Hepatocyte (in vitro differentiated cells): ENCODE data around the gene CROT.

Experiments used
- EZH2 ChIP-seq: fragments of 200-600 bp; sonication (generic); IDR thresholded peaks from 2 replicates; pipeline ENCODE4 v1.6.1; 2016; ENCODE audit warnings: antibody characterized with exemption, mild to moderate bottlenecking, borderline replicate concordance
- EZH2phosphoT487 ChIP-seq: fragments of 200-600 bp; sonication (generic); IDR thresholded peaks from one replicate; pipeline ENCODE4 v1.6.1; 2018; ENCODE audit warnings: antibody characterized with exemption, mild to moderate bottlenecking, low read depth, moderate library complexity; ENCODE audit not compliant: unreplicated experiment, severe bottlenecking
- TF ChIP-seq, protein P1 (sequence below): fragments of 200-600 bp; sonication (generic); IDR thresholded peaks from 2 replicates; pipeline ENCODE4 v1.5.1; 2016; ENCODE audit warnings: antibody characterized with exemption, mild to moderate bottlenecking; ENCODE audit not compliant: poor library complexity

- TF ChIP-seq, protein P1, sequence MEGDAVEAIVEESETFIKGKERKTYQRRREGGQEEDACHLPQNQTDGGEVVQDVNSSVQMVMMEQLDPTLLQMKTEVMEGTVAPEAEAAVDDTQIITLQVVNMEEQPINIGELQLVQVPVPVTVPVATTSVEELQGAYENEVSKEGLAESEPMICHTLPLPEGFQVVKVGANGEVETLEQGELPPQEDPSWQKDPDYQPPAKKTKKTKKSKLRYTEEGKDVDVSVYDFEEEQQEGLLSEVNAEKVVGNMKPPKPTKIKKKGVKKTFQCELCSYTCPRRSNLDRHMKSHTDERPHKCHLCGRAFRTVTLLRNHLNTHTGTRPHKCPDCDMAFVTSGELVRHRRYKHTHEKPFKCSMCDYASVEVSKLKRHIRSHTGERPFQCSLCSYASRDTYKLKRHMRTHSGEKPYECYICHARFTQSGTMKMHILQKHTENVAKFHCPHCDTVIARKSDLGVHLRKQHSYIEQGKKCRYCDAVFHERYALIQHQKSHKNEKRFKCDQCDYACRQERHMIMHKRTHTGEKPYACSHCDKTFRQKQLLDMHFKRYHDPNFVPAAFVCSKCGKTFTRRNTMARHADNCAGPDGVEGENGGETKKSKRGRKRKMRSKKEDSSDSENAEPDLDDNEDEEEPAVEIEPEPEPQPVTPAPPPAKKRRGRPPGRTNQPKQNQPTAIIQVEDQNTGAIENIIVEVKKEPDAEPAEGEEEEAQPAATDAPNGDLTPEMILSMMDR, result no peak
- TF ChIP-seq EZH2 (no peak), EZH2phosphoT487 (no peak)
Measured at GRCh38 chr7:87411186-87411585, 65.7 kb downstream of the CROT start.
